Activated CD4-positive, CD25-positive, alpha-beta regulatory T cell treated with anti-CD3 and anti-CD28 coated beads, Interleukin-2, amount 50 U/mL, for 24 hours (primary cell): ENCODE results near the gene TIRAP.
"Not testable (repeated sequence)": the region's sequence is repeated elsewhere in the genome, so short reads cannot be mapped to it uniquely, and the experiment has no call there.

ENCODE experiments used
- ATAC-seq, 2 donors: fragments of 150-1000 bp; cut with Tn5 transposase; one replicate each; pipeline ENCODE4 v1.10.0; 2021; ENCODE audit warnings: mild to moderate bottlenecking in 1 of 2, moderate library complexity in 1 of 2

The TIRAP gene, protein sequence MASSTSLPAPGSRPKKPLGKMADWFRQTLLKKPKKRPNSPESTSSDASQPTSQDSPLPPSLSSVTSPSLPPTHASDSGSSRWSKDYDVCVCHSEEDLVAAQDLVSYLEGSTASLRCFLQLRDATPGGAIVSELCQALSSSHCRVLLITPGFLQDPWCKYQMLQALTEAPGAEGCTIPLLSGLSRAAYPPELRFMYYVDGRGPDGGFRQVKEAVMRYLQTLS

GRCh38 chr11:126282736-126283591, at the start of gene TIRAP:
Gene TIRAP (plus strand): TSS chr11:126283093. CDS start chr11:126290895, 7,802 bp downstream.
- peak; percentile 63 to 66 for ATAC-seq

DNA sequence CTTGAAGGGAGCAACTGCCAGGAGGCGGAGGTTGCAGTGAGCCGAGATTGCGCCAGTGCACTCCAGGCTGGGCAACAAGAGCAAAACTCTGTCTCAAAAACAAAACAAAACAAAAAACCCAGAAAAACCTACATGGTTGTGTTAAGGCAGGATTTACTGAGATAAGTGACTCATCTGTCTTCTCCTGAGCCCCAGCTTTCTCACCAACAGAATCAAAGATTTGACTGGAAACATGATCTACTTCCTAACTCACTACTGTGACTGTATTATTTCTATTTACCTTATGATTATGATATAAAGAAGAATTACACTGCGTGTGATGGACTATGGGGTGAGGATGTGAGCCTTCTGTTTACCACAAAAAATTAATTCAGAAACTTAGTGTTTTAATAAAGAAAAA, 49.5 kb upstream of the TIRAP start:
- ATAC-seq, result no peak

- ATAC-seq, result no peak
These were observed 36.3 kb upstream of the TIRAP start for GRCh38 chr11:126246636-126247035.

DNA sequence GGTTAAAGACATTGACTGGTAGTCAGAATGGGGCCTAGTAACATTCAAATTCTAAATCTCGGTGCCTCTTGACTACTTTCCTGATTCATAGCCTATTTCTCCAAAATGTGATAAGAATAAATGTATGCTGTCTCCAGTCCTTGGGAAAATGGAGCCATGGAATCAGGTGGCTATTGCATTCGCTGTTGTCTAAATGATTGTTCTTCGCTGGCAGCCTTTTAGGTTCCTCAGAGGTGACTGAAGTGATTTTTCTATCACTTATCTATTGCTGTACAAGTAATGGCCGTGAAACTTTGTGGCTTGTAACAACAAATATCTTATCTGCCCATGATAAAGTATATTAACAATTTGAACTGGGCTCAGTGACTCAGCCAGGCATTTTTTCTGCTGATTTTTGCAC, 29.6 kb upstream of the TIRAP start:
- no peak for ATAC-seq

GRCh38 chr11:126254819-126255218, 28.1 kb upstream of the TIRAP start:
- ATAC-seq, result no peak

- not testable (repeated sequence) for ATAC-seq
These were observed 27.4 kb upstream of the TIRAP start for GRCh38 chr11:126255507-126255906.

DNA sequence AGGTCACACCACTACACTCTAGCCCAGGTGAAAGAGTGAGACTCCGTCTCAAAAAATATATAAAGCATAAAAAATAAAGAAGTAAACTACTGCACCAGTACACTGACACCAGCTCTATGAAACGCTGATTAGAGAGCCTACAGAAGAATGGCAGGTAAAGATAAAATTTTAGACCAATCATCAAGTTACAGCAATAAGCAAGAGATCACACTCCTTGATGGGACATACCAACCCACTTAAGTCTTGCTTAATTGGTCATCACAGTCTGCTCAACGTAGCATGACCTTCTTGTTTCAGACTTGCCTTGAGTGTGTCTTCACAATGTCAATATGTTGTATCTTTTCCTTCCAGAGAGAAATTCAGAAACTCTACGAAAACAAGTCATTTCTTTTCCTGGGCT, 26.7 kb upstream of the TIRAP start:
- ATAC-seq, result no peak

GRCh38 chr11:126257144-126257543, 25.7 kb upstream of the TIRAP start:
- no peak for ATAC-seq

DNA sequence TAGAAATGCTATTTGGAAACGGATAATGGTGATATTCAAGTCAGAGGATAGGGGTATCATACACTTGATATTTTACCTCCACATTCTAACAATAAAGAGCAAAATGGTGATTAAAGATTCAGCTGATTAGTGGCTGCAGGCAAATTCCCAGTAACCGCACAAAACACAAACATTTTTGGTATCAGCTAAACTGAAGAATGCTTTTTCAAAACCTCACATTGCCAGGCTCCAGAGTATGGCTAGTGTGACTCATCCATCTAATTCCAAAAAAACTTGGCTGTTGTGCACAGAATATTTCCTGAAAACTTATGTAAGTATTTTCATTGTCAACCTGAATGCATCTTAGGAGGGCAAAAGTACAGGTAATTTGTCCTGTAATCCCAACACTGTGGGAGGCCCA, 25.1 kb upstream of the TIRAP start:
- ATAC-seq, result no peak

GRCh38 chr11:126262216-126262615, 20.7 kb upstream of the TIRAP start:
- ATAC-seq, result no peak

- ATAC-seq, result no peak
These were observed 19.4 kb upstream of the TIRAP start for GRCh38 chr11:126263489-126263888.

- ATAC-seq, result no peak
These were observed 17.1 kb upstream of the TIRAP start for GRCh38 chr11:126265811-126266210.

- ATAC-seq, result no peak
These were observed 15.2 kb upstream of the TIRAP start for GRCh38 chr11:126267650-126268049.

DNA sequence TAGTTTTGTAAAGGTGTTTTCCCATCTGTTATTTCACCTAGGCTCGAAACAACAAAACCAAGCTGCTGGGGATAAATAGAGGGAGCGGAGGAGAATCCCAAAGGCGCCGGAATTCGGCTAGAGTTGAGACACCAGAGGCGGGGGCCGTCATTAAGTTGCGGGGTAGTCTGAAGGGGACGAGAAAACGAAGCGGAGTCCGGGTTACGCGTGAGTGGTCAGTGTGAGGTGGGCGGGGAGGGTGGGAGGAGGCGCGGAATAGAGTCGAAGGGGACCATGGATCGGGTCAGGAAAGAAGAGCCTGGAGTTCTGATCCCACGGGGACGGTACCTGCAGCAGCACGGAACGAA, 14.6 kb upstream of the TIRAP start:
- ATAC-seq, result no peak

DNA sequence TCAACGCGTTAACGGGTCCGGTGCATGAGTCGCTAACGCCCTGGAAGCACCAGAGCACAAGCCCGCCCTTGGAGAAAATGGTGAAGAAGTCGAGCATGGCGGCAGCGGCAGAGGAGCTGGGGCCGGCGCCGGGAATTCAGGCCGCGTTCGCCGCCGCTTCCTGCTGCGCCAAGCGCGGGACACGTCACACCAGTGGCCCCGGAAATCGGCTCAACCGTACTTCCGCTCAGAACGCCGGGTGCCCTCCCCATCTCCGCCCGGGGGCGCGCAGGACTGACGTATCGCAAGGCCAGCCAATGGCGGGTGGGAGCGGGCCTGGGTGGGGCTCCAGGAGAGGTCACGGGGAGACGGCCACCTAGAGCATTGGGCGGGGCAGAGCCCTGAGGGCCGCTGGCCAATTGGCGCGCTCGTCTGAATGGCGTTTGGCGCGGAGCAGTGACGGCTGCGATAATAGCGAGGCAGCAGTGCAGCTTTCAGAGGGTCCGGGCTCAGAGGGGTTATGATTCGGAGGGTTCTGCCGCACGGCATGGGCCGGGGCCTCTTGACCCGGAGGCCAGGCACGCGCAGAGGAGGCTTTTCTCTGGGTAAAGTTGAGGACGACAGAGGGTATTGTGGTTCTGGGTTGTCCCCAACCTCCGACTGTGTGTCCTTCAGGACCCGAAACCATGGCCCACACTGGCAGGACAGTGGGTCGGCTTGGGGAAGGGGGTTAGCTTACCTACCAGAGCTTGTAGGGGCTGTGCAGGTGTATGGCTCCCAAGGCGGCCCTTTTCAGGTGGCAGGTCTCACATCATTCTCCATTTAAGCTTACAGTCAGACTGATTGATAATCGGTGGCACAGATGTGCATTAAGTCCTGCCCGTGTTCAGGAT, 13.9 kb upstream of the TIRAP start, which contains the start of the genes FOXRED1 and SRPRA:
Gene FOXRED1 (plus strand): TSS at position 447 of the 872 bp plus-strand sequence. CDS start 53 bp downstream, at position 500.
Gene SRPRA (minus strand): TSS at position 188 of the 872 bp plus-strand sequence. CDS start 91 bp downstream, at position 97.
- ATAC-seq, result peak; percentile 99

- no peak for ATAC-seq
These were observed 5.6 kb upstream of the TIRAP start for GRCh38 chr11:126277322-126277721.

DNA sequence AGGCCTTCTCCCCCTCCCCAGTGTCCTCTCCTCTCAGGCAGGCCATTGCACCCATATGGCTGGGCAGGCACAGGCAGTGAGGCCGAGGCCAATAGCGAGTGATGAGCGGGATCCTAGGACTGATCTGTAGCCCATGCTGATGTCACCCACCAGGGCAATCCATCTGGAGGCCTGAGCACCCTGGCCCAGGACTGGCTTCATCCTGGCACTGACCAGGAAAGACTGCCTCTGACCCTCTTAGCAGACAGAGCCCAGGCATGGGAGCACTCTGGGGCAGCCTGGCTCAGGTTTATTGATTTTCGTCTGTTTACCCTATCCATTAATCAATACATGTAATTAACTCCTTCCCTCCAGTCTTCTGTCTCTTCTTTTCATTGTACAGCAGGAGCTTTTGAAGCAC, 5.1 kb upstream of the TIRAP start:
- no peak for ATAC-seq

GRCh38 chr11:126279191-126279590, 3.7 kb upstream of the TIRAP start:
- ATAC-seq, result no peak

GRCh38 chr11:126280595-126280994, 2.3 kb upstream of the TIRAP start:
- ATAC-seq, result no peak

- no peak for ATAC-seq
These were observed 1.6 kb upstream of the TIRAP start for GRCh38 chr11:126281245-126281644.

- ATAC-seq, result no peak
These were observed 1.2 kb upstream of the TIRAP start for GRCh38 chr11:126281666-126282175.

DNA sequence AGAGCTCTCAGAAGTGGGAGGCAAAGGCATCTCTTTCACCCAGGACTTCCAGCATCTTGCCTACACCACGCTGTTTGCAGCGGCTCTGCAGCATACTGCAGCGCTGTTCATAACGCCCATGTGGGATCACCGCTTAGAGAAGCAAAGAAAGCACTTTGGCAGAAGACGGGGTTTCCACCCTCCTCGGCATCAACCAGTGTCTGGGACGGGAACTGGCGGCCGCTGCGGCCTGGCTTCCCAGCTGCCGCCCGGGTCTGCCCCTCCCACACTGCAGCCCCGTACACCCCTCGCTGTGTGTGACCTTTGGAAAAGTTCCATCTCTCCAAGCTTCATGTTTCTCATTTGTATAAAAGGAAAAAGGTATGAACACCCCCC, 545 bp upstream of the TIRAP start:
- ATAC-seq, result peak; percentile 21 to 22

DNA sequence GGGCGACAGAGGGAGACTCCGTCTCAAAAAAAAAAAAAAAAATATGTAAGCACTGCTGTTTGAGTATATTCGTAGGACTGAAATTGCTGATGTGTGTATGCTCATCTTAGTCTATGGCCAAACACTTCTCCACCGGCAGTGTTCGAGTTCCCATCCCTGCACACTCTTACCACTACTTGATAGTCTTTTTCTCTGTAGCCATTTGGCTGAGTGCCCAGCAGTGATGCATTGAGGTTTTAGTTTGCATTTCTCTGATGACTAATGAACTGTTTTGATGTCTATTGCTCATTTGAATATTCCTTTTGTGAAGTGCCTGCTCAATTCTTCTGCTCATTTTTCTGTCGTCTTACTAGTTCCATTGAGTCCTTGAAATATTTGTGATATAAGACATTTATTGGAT, 1.9 kb downstream of the TIRAP start:
- peak; percentile 71 to 72 for ATAC-seq
